Prostate gland (tissue), 2 donors: ENCODE measurements around the gene GRM8.

Experiments used
- CTCF ChIP-seq, 4 experiments: fragments of 200-600 bp in 2 of 4; fragments of 450-650 bp in 2 of 4; sonication (generic) in 2 of 4; IDR thresholded peaks; 1 replicate in 3 of 4; 2 replicates in 1 of 4; pipeline ENCODE4 v1.5.1; 2016 to 2019; ENCODE audit warnings: antibody characterized with exemption in 4 of 4, mild to moderate bottlenecking in 2 of 4, moderate library complexity in 2 of 4
- POLR2A ChIP-seq: fragments of 450-650 bp; IDR thresholded peaks from one replicate; pipeline ENCODE4 v1.6.1; 2016; ENCODE audit warnings: antibody characterized with exemption, mild to moderate bottlenecking
- POLR2AphosphoS5 ChIP-seq: sonication (generic); formaldehyde crosslinking; IDR thresholded peaks from one replicate; pipeline ENCODE4 v1.6.1; 2017; ENCODE audit warnings: antibody characterized with exemption

GRCh38 chr7:126662856-126663255, 589.9 kb downstream of the GRM8 start:
- no peak for TF ChIP-seq POLR2AphosphoS5
- TF ChIP-seq CTCF (IDR thresholded peaks at IDR 0.05) = no peak
- no peak for TF ChIP-seq POLR2A
